NCI-H748 (cell line): ENCODE measurements around the gene AGBL4.

ENCODE experiments used
- DNase-seq: peaks from one replicate; lab custom pipeline; 2025; ENCODE audit not compliant: unreplicated experiment; lab: John Stamatoyannopoulos, UW

The AGBL4 gene

DNA sequence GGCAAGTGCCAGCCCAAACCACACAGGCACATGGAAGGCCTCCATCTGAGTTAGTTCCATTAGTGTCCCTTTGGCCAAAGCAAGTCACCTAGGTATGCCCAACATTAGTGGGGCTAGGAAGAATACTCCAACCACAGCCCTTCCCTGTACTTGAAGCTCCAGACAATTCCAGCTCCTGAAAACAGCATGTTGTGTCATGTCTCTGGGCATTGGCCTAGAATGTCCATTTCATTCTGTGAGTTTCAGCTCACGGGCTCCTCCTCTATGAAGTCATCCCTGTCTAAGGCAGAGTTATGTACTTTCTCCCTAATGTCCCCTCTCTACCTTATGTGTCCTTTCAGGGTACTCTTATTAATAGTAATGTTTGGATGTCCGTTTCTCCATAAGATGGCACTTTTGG lies 1455.3 kb downstream of the AGBL4 start:
- DNase-seq: no peak

DNA sequence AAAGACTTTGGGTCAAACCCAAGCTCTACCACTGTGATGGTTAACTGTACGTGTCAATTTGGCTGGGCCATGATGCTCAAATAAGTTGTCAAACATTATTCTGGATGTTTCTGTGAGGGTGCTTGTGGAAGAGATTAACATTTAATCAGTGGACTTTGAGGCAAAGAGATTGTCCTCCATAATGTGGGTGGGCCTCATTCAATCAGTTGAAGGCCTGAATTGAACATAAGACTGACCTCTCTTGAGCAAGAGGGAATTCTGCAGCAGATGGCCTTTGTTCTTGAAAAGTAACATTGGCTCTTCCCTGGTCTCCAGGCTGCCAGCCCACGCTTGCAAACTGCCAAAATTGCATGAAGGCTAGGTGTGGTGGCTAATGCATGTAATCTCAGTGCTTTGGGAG lies 1457.3 kb downstream of the AGBL4 start:
- no peak for DNase-seq

DNA sequence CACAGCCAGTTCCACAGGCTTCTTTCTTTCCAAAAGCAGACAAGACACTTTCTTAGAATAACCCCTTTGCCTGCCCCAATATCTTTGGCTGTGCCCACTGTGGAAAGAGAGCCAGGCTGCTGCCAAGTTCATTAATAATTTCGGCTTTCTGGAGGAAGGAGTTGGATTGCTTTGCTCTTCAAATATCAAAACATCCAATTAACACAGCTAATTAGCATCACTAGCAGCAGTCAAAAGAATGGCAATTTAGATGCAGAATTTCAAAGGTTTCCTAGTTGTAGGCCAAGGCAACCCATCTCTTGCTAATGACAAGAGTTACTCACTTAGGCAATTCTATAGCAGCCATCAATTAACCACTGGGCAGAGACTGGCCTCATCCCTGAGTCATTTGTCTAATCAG lies 1460.7 kb downstream of the AGBL4 start:
- no peak for DNase-seq

DNA sequence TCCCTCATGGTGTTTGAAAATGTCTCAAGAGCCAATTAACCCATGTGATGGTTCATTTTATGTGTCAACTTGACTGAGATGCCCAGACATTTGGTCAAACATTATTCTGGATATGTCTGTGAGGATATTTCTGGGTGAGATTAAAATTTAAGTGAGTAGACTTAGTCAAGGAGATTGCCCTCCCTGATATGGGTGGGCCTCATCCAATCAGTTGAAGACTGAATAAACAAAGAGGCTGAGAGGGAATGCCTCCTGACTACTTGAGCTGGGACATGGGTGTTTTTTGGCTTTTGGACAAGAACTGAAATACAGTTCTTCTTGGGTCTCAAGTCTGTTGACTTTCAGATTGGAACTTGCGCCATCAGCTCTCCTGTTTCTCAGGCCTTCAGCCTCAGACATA lies 1462.3 kb downstream of the AGBL4 start:
- no peak for DNase-seq

DNA sequence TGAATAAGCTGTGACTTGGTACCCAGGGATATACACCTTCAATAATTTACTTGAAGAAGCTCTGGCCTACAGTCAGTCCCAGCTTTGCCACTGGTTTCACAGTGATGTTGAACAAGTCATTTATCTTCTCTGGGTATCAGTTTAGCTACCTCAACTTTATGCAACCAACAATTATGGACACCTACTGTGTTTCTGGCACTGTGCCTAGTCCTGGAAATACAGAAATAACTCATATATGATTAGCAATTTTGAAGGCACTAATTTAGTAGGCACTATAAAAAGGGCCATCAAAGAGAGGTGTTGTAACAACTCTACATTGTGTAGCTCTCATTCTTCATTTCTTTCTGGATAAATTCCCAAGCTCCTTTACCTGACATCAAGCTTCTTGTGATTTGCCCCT lies 1463.2 kb downstream of the AGBL4 start:
- peak; percentile 74 for DNase-seq

DNA sequence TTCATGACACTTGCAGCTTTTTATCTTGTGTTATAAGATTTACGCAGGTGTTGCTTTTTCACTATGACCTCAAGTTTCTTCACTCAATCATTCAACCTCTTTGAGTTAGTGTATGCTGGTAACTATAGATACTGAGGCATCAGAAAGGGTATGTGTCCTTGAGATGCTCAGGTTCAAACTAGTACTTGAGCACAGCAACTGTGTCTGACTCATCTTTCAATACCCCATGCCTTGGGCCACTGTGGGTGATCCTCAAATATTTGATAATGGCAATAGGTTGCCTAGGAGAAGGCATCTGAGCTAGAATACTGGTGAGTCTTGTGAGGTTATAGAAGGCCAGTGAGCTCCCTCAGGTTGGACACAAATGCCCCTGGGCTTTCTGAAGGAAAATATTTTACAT lies 1463.6 kb downstream of the AGBL4 start:
- DNase-seq: no peak

DNA sequence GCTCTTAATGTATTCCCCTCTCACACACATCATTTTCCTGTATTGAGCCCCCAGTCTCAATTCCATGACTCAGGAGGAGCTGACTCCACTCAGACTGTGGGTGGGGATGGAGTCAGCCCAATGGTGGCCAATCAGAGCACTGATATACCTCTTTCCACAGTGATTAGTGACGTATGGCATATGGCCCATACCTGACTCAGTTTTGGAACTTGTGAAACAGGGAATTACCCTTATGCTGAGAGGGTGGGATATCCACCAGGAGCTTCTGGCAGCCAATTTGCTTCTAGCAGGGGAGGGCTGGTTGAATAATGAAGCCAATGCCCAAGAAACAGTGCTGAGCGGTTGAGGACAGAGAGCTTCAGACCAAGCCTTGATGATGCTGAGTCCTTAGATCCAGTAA lies 1465.4 kb downstream of the AGBL4 start:
- no peak for DNase-seq

DNA sequence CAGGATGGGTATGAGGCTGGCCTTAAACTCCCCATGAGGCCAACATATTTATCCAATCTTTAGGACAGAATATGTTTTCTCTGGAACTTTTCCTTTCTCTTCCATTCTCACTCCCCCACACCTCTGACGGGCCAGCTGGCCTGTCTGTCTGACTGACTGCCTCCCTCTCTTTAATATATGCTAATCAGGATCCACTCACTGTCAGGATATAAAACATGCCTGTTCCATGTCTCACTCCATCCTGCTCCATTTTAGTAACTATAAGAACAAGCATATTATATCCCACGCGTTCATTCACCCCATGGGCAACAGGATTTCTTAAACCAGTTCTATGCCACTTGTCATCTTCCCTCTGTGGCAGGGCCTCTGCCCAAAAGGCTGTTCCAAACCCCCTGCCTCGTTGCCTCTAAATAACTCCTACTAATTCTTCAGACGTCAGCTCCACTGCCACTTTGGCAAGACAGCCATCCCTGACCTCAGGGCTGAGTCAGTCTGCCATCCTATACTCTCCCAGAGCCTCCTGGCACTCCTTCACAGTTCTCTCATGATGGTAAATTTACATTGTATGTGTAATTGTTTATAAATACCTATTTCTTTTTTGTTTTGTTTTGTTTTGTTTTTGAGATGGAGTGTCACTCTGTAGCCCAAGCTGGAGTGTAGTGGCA lies 1467.4 kb downstream of the AGBL4 start:
- DNase-seq: no peak

DNA sequence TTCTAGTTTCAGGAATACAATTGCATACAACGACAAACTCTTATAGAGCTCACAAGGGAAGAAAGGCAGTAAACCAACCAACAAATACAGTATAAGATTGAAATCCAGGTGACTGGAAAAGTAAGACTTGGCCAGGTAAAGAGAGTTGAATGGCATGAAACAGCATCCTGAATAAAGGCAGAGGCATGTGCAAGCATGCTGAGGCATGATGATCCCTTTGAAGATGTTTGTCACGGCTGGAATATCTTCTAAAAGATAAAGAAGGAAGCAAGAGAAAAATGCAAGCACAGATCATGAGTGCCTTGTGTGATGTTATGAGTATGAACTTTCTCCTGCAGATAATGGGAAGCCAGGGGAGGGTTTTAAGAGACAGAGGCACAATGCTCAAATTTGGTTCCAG lies 1468.5 kb downstream of the AGBL4 start:
- DNase-seq: no peak

DNA sequence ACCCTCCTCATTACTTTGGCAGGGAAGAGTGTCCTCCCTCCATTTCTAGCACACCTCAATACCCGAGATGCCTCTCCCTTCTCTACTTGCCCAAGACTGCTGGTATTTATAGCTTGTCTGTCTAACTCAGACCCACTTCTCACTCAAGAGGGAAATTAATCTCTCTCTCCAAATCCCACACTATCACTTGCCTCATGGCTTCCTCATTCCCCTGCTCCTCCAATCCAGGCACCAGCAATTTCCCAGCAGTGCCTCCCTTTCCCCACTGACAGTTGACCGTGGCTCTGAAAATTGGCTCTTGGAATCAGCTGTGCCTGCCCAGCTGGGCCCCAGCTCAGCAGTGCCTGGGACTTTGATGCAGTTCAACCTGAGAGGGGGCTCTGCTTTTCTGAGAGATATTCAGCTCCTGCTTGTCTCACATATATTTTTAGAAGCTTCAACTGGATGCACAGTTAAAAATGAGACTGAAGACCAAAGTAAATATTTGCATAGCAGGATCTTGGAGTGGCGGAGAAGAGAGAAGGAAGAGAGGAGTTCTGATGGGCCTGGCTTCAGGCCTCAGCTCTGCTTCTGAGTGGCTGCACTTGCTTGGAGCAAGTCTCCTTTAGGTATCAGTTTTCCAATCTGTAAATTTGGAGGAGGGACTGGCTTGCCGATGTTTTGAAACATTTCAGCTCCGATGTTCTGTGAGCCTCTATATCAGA lies 1470.7 kb downstream of the AGBL4 start:
- DNase-seq: no peak

DNA sequence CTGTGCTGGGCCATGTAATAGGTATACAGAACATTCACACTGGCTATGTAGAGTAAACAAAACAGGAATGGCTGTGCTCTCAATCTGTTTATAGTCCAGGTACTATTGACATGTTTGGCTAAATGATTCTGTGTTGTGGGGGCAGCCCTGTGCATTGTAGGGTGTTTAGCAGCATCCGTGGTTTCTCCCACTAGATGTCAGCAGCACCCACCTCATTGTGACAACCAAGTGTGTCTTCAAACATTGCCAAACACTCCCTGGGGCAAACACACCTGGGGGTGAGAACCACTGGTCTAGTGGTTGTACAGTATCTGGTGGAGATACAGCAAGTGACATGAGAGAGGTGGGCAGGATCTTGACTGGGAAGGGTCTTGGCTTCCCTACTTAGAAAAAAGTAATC lies 1471.3 kb downstream of the AGBL4 start:
- DNase-seq: peak; percentile 68

DNA sequence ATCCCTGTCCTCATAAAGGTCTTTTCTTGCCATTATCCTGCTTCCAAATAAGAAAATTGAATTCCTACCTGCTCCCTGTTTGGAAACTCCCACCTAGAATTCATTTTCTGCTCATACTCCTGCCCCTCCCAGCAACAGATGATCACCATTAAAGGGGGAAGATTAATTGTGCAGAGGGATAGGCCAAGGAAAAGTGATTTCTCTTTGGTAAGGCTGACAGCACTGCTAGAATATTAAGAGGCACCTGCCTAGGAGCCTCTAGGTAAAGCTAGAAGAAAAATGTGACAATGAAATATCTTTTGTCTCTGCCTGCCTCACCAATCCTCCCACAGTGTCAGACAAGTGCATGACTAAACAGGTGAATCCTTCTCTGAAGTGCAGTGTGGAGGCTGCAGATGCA lies 1474.8 kb downstream of the AGBL4 start:
- no peak for DNase-seq

DNA sequence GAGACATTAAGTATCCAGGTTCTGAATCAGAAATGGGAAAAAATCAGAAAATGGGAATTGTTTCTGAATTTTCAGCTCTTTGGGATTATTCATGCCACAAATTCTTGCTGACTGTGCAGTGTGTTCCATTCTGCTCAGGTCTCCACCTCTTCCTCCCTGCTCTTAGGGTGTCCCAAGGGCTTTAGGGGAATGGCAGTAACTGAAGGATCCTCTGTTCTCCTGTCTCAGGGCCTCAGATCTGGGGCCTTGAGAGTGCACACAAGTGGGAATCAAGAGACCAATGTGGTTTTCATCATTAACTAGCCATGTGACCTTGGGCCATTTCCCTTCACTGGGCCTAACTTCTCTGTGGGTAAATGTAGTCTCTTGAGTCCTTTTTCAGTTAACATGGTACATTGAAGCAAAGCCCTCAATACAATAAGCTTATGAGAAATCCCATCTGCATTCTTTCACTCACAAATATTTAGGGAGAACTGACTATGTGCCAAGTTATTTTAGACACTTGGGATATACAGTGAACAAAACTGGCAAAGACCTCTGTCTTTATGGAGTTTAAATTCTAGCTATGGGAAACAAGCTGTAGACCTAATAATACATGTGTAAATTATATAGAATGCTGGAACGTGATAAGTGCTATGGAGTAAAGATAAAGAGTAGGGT lies 1476.1 kb downstream of the AGBL4 start:
- no peak for DNase-seq

DNA sequence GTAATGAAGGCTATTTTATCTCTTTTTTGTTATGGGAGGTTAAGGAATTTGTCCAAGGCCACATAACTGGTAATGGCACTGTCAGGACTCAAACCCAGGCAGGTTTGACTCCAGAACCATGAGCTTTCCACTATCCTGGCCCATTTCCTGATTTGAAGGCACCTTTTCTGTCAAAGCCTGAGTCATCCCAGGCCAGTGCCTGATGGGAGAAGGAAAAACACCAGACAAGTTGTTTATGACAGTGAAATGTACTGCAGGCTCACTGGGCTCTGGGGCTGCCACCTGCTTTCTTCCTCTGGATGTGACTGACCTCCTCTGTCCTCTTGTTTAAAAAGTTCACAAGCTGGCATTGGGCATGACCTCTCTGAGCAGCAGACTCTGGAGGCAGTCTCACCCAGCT lies 1479.9 kb downstream of the AGBL4 start:
- DNase-seq: no peak

DNA sequence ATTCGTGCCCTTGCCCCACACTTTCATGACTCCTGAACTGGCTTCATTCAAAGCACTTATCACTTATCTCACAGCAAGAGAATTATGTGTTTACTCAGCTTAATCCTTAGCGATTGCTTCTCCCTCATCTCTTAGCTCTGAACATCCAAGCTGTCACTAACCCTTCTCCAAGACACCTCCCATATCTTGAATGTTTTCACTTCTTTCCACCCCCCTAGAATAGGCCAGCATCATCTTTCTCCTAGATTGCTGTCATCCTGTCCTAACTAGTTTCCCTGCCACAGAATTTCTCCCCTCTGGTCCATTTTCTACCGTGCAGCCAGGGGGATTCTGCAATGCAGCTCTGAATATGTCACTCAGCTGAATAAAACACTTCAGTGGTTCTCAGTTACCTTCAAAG lies 1483.2 kb downstream of the AGBL4 start:
- DNase-seq: no peak

DNA sequence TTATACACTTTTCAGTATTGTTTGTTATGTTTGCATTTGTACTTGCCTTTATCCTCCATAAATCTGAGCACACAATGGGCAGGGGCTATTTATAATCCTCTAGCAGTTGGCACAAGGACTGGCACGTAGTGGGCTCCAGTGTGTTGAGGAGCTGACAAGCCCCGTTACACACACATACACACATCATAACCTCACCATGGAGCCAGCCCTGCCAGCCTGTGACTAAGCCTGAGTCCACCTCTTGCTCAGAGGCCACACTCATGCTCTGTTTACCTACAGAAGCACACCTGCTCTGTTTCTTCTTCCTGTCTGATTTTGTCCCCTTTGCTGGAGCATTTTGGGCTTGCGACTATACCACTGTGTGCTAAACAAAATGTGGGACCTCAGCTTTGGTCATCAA lies 1487.3 kb downstream of the AGBL4 start:
- DNase-seq: peak; percentile 56

DNA sequence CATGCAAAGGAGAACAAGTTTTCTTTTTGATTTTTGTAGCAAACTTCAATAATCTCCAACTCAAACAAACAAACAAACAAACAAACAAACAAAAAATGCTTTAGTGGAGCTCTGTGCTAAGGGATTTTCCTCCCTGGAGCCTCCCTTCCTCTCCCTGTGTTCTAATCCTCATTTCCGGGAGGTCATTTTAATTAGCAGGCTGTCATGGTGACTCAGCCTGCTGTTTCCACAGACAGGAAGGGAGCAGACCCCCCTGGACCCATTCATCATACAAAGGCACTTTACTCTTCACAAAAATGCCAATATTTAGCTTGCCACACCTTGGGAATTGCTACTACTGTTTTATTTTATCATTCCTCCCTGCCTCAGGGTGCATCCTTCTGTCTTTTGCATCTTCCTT lies 1490.8 kb downstream of the AGBL4 start:
- peak; percentile 36 for DNase-seq

DNA sequence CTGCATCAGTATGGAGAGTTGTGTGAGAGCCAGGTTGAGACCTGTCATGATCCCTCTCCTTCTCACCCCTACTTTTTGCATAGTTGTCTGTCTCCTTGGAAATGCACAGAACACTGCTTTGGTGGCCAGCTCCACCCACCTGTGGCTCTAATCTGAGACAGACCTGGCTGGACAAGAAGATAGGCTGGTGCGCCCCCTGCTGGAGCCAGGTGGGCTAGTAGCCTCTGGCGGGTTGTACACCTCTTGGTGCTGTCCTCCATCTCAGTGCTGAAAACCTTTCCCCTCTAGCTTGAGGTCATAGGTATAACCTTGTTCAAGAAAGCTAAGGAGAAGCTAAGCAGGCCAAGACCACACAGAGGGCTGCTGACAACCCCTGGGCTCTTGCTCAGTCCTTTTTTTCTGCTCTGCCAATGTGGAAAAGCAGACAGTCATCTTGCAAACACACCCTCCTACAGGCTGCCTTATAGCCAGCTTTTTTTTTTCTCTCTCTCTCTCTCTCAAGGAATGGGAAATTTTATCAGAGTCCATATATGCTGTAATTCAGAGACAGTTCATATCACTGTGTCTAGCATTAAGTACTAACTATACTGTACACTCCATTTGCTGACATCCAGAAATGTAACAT lies 1492.9 kb downstream of the AGBL4 start:
- DNase-seq: peak; percentile 95

DNA sequence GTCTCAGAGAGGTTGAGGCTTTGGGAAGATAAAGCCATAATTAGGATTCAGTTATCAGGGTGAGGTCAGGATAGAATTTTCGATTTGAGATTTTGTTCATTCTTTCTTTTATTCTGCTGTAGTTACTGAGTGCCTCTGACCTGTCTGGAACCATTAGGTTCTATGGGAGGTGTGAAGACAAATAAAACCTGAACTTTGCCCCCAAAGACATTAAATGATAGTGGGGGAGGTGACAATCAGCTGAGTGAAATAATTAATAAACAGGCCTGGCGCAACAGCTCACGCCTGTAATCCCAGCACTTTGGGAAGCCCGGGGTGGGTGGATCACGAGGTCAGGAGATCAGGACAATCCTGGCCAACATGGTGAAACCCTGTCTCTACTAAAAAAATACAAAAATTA lies 1496.7 kb downstream of the AGBL4 start:
- no peak for DNase-seq

DNA sequence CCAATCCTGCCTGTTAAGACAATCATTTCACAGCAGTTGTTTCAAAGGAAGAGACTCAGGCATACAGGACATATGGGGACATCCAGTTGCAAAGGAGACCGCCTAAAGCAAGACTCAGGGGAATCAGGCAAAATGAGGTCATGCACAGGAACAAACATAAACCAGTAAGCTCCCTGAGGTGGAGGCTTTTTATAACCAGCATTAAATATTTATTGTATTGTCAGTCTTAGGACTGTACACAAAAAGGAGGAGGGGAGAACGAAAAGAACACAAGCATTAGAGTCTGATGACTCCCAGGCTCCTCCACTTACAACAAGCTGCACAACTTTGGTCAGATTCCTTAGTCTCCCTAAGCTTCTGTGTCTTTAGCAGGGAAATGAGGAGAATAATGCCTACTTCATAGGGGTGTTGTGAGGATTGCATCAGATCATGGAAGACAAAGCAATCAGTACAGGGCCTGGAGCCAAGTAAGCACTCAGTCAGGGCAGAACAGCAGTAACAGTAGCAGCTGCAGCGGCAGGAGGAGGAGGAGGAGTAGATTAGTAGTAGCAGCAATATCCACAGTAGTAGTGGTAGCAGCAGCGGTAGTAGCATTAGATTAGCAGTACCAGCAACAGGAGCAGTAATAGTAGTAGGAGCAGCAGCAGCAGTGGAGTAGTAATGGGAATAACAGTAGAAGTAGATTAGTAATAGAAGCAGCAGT lies 1497.6 kb downstream of the AGBL4 start:
- DNase-seq: peak; percentile 90

DNA sequence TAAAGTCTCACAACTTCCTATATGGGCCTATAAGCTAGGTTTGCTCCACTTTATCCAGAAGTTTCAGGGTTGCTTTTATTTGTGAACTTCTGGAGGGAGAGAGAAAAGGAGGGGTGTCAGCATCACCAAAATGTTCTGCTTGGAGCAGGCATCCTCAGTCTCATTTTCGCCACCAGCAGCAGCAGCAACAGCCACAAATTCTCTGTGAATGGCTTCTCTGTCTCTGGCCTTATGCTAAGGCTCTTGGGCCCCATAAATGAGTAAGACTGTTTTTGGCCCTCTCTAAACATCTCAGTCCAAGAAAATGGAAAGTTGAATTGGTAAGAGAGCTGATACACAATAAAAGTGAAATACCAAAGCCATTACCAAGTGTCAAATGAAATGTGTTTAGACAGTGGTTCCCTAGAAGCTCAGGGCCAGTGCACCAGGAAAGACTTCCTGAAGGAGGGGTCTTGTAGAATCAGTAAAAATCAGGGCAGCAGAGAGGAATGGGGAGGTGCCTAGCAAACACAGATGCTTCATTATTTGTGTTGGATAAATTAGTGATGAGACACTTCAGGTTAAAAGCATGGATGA lies 1498.8 kb downstream of the AGBL4 start:
- DNase-seq: no peak
